Left cardiac atrium (tissue), 4 donors: Measurements from ENCODE around the gene PCDH9. TPM values are rescaled to one million over a fixed set of nuclear protein-coding genes. Genes with fewer than 3 reads are reported as not detected.
"Not testable (repeated sequence)": the region's sequence is repeated elsewhere in the genome, so short reads cannot be mapped to it uniquely, and the experiment has no call there.

Source experiments
- ATAC-seq, 2 donors: fragments of 200-7000 bp; cut with Tn5 transposase; one replicate each; pipeline ENCODE4 v1.9.1; 2020; ENCODE audit warnings: mild to moderate bottlenecking in 2 of 2, moderate library complexity in 2 of 2
- DNase-seq: peaks from one replicate; pipeline ENCODE4 v3.0.0-alpha.2; 2020
- intact Hi-C, 2 donors: fragments of 100-400 bp; cut with DNase I; formaldehyde crosslinking; loops; one replicate each; pipeline versions ENCODE4 v1.14.1 to v1.15.1; 2022 to 2023
- total RNA-seq, 2 donors: library from RNA; stranded (reverse); fragmentation: NEBNext Ultra II Directional; extraction: Animal tissue kit (Norgen Biotek cat#: 25700); gene quantifications; one replicate each; pipeline ENCODE4 v1.2.1, GENCODE V29; 2021
- donor health status: DM: no; HTN: yes; CAD: no.
- donor health status: DM: no; HTN: yes; CAD: no; lungs with severe emphysema.
- donor health status: DM: yes; HTN: yes; CAD: no.
- donor health status: Dilated cardiomyopathy.

Gene PCDH9
- total RNA-seq, 2 donors from 2014 or later, result 17.9 to 19.0 TPM

- no peak for DNase-seq
- ATAC-seq, result peak; percentile 44 to 50
- intact Hi-C loops, result no loop called here
Measured at GRCh38 chr13:67101730-67102467, 128.2 kb downstream of the PCDH9 start.

DNA sequence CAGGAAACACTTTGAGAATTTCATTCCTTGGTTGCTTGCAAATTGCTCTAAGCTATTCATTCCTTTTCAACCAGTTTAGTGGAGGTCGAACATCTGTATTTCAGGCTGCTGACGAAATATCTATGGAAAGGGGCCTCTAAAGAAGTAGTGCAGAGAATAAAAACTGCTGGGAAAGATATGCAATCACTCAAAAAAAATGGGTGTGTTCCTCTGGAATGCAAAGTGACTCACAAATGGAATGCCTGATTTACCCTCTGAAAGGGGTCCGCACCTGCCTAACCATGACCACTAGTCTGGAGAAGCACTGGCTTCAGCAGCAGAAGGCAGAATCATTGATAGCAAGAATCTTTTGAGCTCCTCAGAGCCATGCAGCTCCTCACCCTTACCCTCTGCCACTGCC, 129.4 kb downstream of the PCDH9 start:
- intact Hi-C loops, result no loop called here
- peak in 1 of 2 donors; percentile 32 for ATAC-seq
- no peak for DNase-seq

DNA sequence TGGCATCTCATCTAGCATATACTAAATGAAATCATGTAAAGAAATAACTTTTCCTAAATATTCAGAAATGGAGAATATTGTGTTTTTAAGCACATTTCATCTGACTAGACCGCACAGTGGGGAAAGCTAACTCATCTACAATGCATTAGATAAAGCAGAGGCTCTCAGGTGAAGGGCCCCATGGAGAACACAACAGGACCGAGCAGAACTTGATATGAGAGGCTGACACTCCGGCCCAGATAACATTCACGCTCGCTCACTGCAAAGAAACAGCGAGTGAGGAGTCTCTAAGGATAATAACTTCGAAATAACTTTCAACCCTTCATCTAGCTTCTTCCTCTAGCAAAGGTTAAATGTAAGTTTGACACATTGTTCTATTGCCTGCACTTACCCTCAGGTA, 130.6 kb downstream of the PCDH9 start:
- intact Hi-C loops, result no loop called here
- DNase-seq (no peak), ATAC-seq (no peak)

DNA sequence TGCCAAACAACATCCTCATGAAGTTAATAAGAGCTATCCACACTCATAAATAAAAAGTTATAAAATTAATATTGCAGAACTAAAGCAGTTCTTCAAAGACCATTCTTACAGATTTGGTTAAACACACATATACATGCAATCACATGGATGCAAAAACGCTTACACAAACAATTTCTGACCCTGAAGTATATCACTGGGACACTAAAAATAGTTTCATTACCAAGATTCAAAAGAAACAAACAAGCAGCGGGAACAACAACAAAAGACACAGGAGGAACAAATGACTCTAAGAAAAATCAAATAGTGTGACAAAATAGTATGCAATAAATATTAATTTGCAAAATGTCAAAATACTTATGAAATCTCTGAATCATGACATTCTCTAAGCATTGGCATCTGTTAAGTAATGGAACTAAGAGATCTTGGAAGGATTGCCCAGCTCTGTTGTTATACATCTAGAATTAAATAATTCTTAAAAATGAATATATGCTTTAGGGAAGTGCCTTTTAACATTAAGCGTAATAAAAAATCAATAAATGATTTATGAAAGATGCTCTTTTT, 132.2 kb downstream of the PCDH9 start:
- no peak for ATAC-seq
- intact Hi-C loops, result no loop called here
- DNase-seq, result no peak

DNA sequence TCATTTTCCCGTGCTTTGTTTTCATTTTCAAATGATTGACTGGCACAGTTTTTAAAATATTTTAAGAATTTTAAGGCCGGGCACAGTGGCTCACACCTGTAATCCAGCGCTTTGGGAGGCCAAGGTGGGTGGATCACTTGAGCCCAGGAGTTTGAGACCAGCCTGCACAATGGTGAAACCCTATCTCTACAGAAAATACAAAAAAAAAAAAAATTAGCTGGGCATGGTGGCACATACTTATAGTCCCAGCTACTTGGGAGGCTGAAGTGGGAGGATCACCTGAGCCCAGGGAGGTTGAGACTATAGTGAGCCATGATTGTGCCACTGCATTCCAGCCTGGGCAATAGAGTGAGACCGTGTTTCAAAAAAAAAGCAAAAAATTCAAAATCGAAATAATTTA, 133.2 kb downstream of the PCDH9 start:
- DNase-seq, ATAC-seq, intact Hi-C loops: not testable (repeated sequence)

DNA sequence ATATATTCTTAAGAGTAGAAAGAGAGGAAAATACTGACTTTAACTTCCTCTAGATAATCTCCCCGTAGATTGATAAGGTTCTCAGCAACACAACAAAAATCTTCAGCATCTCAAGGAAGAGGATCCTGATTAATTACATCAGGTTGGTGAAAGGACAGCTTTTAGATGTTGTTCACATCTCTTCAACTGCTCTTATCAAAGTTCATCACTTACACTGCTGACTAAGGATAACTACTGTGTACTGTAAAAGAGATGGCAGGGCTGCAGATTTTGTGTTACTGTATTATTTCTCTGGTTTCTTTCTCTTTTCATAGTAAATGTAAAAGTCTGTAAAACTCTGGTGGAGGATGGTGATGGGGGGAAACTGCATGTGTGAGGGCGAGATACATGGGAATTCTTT, 133.7 kb downstream of the PCDH9 start:
- ATAC-seq (no peak), DNase-seq (no peak)
- intact Hi-C loops, result no loop called here

DNA sequence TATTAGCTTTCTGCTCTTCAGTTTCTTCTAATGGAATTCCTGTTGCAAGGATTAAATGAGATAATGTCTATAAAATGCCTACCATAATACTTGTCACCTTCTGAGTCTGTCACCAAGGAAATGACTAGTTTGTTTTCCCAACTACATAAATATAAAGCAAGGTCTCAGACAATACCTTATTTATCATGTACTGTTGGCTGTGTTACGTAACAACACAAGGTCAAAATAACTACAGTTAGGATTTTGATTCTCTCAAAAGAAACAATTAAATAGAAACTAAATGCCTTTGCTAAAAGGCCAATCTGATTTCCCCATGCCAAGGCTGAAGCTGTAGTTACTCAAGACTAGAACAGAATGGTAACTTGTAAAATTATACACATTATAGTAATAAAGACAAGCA, 134.5 kb downstream of the PCDH9 start:
- intact Hi-C loops, result no loop called here
- DNase-seq, result no peak
- ATAC-seq, result no peak

GRCh38 chr13:67094952-67095351, 135.2 kb downstream of the PCDH9 start:
- intact Hi-C loops, result loop anchor here in 1 of 2 donors (5.0 kb wide), 1 partner anchor 37 kb away; no protein-coding TSS in a partner anchor
- no peak for DNase-seq
- no peak for ATAC-seq

GRCh38 chr13:67094078-67094477, 136.1 kb downstream of the PCDH9 start:
- intact Hi-C loops, result loop anchor here in 1 of 2 donors (5.0 kb wide), 1 partner anchor 38 kb away; no protein-coding TSS in a partner anchor
- no peak for ATAC-seq
- no peak for DNase-seq

DNA sequence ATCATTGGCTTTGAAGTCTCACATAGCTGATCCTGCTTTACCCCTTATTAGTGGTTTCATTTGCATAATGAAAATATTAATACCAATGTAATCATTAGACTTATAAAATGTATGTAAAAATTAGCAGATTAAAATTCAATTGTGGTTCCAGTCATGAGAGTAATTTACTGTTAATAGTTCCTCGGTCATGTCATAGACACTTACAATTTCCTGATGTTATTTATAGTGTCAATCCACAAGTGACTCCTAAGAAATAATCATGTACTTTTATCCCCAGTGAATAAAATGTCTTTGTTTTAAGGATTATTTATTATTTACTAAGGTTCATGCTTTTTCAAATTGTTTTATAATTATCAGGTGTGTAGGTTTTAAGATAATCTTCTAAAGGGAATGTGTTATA, 138.5 kb downstream of the PCDH9 start:
- intact Hi-C loops, result loop anchor here in 1 of 2 donors (5.0 kb wide), 1 partner anchor 41 kb away; no protein-coding TSS in a partner anchor
- no peak for ATAC-seq

DNA sequence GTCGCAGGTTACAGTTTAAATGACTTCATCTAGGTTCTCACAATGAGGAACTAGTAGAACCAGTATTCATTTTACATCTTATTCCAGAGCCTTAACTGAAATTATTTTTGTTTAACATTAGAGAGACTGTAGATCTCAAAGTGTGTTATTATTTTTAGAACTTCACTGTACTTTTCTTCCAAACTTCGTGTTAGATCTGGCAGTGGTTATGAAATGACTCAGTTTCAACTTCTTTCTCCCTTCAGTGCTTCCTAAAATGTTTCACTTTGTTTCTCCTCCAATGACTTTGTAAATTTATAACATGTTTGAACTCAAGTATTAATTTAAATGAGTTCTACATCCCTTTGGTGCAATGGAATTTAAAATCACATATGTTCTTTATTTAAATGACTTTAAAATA, 139.3 kb downstream of the PCDH9 start:
- ATAC-seq (no peak), DNase-seq (no peak)
- intact Hi-C loops, result loop anchor here in 1 of 2 donors (5.0 kb wide), 1 partner anchor 41 kb away; no protein-coding TSS in a partner anchor

More for the DNA sequence above, 138.5 kb downstream of the PCDH9 start:
- no peak for DNase-seq

GRCh38 chr13:67087527-67087926, 142.6 kb downstream of the PCDH9 start:
- DNase-seq (no peak), ATAC-seq (peak in 1 of 2 donors; percentile 5)
- intact Hi-C loops, result no loop called here

GRCh38 chr13:67086260-67086659, 143.9 kb downstream of the PCDH9 start:
- DNase-seq, result no peak
- ATAC-seq, result no peak

DNA sequence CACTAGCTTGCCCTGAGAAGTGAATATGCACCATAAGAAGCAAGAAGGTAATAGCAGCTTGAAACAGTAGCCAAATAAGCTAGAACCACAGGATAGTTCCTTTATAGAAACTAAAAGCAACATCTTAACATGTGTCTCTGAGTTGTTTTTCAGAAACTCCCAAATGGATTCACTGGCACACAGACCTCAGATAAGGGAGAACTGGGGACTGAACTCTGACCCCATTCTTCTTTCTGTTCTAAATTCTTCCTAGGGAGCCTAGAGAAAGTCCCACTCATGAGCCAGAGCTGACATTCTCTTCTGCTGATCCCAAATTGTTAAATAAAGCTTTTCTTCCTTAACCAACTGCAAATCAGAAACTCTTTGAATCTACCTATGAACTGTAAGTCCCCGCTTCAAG, 146.1 kb downstream of the PCDH9 start:
- ATAC-seq, result peak in 1 of 2 donors; percentile 57
- DNase-seq, result no peak
- intact Hi-C loops, result no loop called here

More at GRCh38 chr13:67086260-67086659, 143.9 kb downstream of the PCDH9 start:
- intact Hi-C loops, result no loop called here

DNA sequence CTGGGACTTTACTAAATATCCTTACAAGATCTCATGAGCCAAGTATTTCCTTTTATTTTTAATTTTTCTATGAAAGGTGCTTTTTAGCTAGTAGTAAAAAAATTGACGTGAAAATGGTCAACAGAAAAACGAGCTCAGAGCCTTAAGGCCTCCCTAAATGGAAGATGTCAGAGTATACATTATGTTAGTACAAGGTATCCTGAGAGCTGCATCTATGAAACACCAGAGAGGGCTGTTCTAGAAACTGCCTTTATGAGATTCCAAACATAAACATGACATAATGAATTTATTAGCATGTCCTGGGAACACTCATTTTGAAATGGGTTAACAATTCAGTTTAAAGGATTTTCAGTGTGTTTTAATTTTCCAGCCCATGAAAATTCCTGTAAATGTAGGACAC, 146.6 kb downstream of the PCDH9 start:
- DNase-seq, result no peak
- ATAC-seq, result no peak
- intact Hi-C loops, result no loop called here

GRCh38 chr13:67080351-67080750, 149.8 kb downstream of the PCDH9 start:
- ATAC-seq, result no peak
- no peak for DNase-seq
- intact Hi-C loops, result no loop called here

- ATAC-seq, result no peak
- intact Hi-C loops, result loop anchor here in 1 of 2 donors (10.0 kb wide), 1 partner anchor 147 kb away; no protein-coding TSS in a partner anchor
- DNase-seq, result no peak
Measured at GRCh38 chr13:67078062-67078461, 152.1 kb downstream of the PCDH9 start.

GRCh38 chr13:67077132-67077531, 153.0 kb downstream of the PCDH9 start:
- ATAC-seq (no peak), DNase-seq (no peak)
- intact Hi-C loops, result loop anchor here in 1 of 2 donors (10.0 kb wide), 1 partner anchor 148 kb away; no protein-coding TSS in a partner anchor

- no peak for DNase-seq
- intact Hi-C loops, result loop anchor here in 1 of 2 donors (10.0 kb wide), 1 partner anchor 148 kb away; no protein-coding TSS in a partner anchor
- ATAC-seq, result no peak
Measured at GRCh38 chr13:67076378-67076777, 153.8 kb downstream of the PCDH9 start.

GRCh38 chr13:67075239-67075638, 154.9 kb downstream of the PCDH9 start:
- intact Hi-C loops, result loop anchor here (2.0 to 10.0 kb wide), 2 partner anchors 150 kb away; no protein-coding TSS in a partner anchor
- ATAC-seq, result peak; percentile 38 to 68

More at GRCh38 chr13:67075239-67075638, 154.9 kb downstream of the PCDH9 start:
- no peak for DNase-seq
